Activated T-cell treated with anti-CD3 and anti-CD28 coated beads, Interleukin-2, amount 50 U/mL, for 72 hours (primary cell): ENCODE measurements around the gene SPNS3. TPM values are rescaled to one million over a fixed set of nuclear protein-coding genes. Genes with fewer than 3 reads are reported as not detected.

Experiments
- ATAC-seq, 2 donors: fragments of 150-1000 bp; cut with Tn5 transposase; replicated peaks in 1 of 2; 2 replicates each; pipeline ENCODE4 v1.10.0; 2021; ENCODE audit warnings: moderate library complexity in 2 of 2, mild to moderate bottlenecking in 1 of 2
- DNase-seq, 2 donors: peaks; one replicate each; pipeline ENCODE4 v3.0.0; 2021 to 2022; ENCODE audit warnings: mixed read lengths in 1 of 2
- H3K27ac Mint-ChIP-seq: one replicate; pipeline ENCODE4 v1.8.0; 2022; ENCODE audit warnings: mild to moderate bottlenecking, moderate library complexity, mixed read lengths
- H3K27me3 Mint-ChIP-seq: one replicate; pipeline ENCODE4 v1.8.0; 2022; ENCODE audit warnings: low read depth, mixed read lengths
- H3K36me3 Mint-ChIP-seq, 2 donors: one replicate each; pipeline ENCODE4 v1.8.0; 2022; ENCODE audit warnings: mixed read lengths in 2 of 2, mild to moderate bottlenecking in 1 of 2; ENCODE audit not compliant: insufficient read depth in 2 of 2
- H3K4me1 Mint-ChIP-seq: one replicate; pipeline ENCODE4 v1.8.0; 2022; ENCODE audit warnings: low read depth, mixed read lengths
- H3K4me3 Mint-ChIP-seq, 2 donors: one replicate each; pipeline ENCODE4 v1.8.0; 2022; ENCODE audit warnings: mild to moderate bottlenecking in 2 of 2, mixed read lengths in 2 of 2, moderate library complexity in 2 of 2
- H3K9me3 Mint-ChIP-seq, 2 donors: one replicate each; pipeline ENCODE4 v1.8.0; 2022; ENCODE audit warnings: mixed read lengths in 2 of 2
- total RNA-seq, 2 donors: library from RNA; stranded (reverse); gene quantifications; one replicate each; pipeline ENCODE4 v1.2.3, GENCODE V29; 2022

Gene SPNS3
- total RNA-seq, 2 donors from 2014 or later: 42.1 to 44.9 TPM

DNA sequence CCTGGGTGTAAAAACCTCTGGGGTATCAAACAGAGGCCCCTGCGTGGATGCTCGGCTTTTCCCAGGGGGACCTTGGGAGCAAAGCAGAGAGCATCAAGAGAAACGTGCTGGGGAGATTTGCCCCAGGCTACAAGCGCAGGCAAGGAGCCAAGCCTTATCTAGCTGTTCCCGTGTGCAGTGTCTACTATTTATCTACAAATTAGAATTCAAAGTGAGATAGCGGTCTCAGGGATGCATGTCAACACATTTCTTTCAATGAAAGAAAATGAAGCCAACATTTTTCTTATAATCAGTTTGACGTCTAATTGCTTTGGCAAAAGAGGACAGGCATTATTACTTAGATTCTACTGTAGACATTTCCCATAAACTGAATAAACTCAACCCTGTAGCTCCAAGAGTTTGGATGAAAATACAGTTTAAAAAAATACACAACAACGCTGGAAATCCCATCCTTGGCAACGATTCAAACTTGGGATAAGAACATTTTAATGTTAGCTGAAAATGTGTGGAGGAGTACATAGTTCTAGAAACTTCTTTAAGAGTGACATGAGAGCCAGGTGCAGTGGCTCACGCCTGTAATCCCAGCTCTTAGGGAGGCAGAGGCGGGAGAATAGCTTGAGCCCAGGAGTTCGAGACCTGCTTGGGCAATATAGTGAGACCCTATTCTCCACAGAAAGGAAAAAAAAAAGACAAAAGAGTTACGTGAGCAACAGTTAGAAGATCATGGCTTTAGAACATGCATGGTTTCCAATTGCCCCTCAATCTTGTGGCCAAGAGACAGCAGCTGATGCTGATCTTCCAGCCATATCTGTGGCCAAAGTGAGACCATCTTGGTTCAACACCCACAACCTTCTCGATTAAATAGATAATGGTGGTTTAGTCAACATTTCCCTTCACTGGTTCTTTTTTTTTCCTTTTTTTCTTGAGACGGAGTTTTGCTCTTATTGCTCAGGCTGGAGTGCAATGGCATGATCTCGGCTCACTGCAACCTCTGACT is 7.2 kb downstream of the SPNS3 start:
- ATAC-seq: no peak
- Mint-ChIP-seq H3K36me3 (no peaks in the 10 kb centered on the region), H3K4me3 (no peak overlapping the region), H3K27ac (no peak overlapping the region), H3K27me3 (no peaks in the 10 kb centered on the region), H3K9me3 (no peaks in the 10 kb centered on the region), H3K4me1 (peaks cover 8% of the 10 kb centered on the region)
- no peak for DNase-seq

DNA sequence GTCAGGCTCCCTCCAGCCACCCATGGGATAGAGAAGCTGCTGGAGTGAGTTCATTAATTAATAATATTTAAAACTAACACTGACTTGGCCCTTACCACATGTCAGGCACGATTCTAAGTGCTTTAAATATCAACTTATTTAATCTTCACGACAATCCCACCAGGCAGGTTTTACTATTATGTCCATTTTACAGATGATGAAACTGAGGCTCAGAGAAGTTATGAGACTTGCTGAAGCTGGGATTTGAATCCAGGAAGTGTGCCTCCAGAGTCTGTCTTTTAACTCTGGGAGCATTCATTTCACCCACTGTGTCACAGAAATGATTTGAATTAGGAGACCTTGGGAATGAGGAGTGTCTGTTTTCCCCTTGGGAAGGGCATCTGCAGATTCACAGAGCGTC is 8.8 kb downstream of the SPNS3 start:
- ATAC-seq: no peak
- H3K27ac Mint-ChIP-seq: no peak overlapping the region

DNA sequence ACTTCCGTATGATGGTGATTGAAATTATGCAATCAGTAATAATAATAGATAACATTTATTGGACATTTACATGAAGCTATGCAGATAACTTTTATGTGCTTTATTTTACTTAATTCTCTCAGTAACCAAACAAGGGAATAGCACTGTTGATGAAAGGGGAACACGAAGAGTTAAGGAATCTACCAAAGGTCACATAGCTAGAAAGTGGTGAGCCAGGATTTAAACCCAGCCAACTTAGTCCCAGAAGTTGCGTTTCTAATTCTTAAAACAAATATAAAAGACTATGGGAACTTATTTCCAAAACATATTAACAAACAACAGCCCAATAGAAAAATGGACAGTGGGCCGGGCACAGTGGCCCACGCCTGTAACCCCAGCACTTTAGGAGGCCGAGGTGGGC is 9.7 kb downstream of the SPNS3 start:
- Mint-ChIP-seq H3K27me3 (no peaks in the 10 kb centered on the region), H3K9me3 (no peaks in the 10 kb centered on the region), H3K27ac (no peak overlapping the region), H3K4me3 (no peak overlapping the region), H3K36me3 (no peaks in the 10 kb centered on the region), H3K4me1 (no peaks in the 10 kb centered on the region)
- ATAC-seq: no peak
- DNase-seq: no peak

More for the DNA sequence above, 8.8 kb downstream of the SPNS3 start:
- no peaks in the 10 kb centered on the region for H3K27me3 Mint-ChIP-seq
- no peaks in the 10 kb centered on the region for H3K4me1 Mint-ChIP-seq
- H3K36me3 Mint-ChIP-seq: no peaks in the 10 kb centered on the region
- no peak overlapping the region for H3K4me3 Mint-ChIP-seq
- no peaks in the 10 kb centered on the region for H3K9me3 Mint-ChIP-seq
- no peak for DNase-seq

DNA sequence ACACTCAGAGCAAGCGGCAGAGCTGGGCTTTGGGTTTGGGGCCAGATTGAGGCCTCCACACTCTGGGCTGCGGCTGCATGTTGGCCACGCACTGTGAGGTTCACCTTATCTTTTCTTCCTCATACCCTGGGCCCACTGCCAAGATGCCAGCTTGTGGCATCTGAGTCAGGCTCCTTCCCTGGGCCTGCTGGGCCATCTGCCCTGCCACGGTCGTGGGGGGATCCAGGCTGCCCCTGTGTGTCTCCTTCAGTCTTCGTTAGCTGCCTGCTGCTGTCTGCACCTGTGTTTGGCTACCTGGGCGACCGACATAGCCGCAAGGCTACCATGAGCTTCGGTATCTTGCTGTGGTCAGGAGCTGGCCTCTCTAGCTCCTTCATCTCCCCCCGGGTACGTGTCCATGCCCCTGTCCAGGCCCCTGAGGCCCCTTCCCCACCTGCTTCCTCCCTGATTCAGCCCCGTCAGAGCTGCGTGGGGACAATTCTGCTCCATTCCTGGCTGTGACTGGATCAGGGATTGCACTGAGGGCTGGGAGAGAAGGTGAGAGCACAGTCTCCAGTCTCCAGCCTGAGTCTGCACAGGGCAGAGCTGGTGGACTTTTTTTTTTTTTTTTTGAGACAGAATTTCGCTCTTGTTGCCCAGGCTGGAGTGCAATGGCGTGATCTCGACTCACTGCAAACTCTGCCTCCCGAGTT is 11.2 kb downstream of the SPNS3 start:
- DNase-seq (no peak), ATAC-seq (no peak)
- no peaks in the 10 kb centered on the region for H3K36me3 Mint-ChIP-seq
- no peaks in the 10 kb centered on the region for H3K4me1 Mint-ChIP-seq
- no peak overlapping the region for H3K27ac Mint-ChIP-seq
- no peaks in the 10 kb centered on the region for H3K27me3 Mint-ChIP-seq
- H3K9me3 Mint-ChIP-seq: no peaks in the 10 kb centered on the region
- no peak overlapping the region for H3K4me3 Mint-ChIP-seq

DNA sequence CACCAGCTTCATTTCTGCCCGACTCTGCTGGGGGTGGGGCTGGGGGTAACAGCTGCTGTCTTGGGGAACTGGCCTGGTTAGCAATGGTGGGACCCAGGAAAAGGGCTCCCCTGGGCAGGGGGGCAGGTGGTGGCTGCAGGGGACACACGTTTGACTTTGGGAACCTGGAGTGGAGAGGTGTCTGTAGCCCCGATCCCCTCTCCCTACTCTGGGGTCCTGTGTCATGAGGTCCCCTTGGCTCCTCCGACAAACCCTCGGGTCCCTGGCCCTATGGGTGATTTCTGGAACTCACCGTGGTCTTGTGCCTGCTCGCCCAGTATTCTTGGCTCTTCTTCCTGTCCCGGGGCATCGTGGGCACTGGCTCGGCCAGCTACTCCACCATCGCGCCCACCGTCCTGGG is 12.0 kb downstream of the SPNS3 start:
- no peaks in the 10 kb centered on the region for H3K4me1 Mint-ChIP-seq
- H3K27me3 Mint-ChIP-seq: no peaks in the 10 kb centered on the region
- H3K27ac Mint-ChIP-seq: no peak overlapping the region
- no peaks in the 10 kb centered on the region for H3K9me3 Mint-ChIP-seq
- H3K4me3 Mint-ChIP-seq: no peak overlapping the region
- no peaks in the 10 kb centered on the region for H3K36me3 Mint-ChIP-seq
- ATAC-seq: no peak
- no peak for DNase-seq

DNA sequence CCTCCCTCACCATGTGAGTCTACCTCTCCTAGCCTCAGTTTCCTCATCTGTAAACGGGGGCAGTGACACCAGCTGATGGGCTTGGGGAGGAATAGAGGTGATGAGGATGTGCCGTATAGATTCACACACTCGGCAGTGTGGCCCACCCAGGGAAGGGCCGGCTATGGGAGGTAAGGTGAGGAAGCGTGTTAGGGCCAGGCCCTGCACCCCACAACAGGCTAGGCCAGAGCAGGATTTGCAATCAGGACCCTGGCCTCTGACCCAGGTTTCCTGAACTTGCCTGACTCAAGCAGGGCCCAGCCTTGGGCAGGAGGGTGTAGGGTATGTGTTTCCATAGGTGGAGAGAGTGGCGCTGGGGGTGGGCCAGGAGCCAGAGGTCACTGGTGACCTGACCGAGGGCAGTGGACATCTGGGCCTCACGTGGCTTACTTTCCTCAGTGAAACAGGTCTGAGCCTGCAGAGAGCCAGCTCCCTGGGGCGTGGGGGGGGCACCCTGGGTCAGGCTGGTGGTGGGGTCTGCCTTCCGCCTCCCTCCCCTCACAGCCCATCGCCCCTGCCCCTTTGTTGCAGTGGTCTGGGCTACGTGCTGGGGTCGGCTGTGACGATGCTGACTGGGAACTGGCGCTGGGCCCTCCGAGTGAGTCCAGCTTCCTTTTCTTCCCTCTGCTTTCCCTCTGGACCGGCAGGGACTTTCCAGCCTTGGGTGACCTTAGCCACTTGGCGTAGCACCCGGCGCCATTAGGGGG is 12.8 kb downstream of the SPNS3 start:
- Mint-ChIP-seq H3K27ac (no peak overlapping the region), H3K9me3 (no peaks in the 10 kb centered on the region), H3K4me3 (no peak overlapping the region), H3K4me1 (no peaks in the 10 kb centered on the region), H3K27me3 (no peaks in the 10 kb centered on the region), H3K36me3 (no peaks in the 10 kb centered on the region)
- ATAC-seq (no peak), DNase-seq (no peak)

DNA sequence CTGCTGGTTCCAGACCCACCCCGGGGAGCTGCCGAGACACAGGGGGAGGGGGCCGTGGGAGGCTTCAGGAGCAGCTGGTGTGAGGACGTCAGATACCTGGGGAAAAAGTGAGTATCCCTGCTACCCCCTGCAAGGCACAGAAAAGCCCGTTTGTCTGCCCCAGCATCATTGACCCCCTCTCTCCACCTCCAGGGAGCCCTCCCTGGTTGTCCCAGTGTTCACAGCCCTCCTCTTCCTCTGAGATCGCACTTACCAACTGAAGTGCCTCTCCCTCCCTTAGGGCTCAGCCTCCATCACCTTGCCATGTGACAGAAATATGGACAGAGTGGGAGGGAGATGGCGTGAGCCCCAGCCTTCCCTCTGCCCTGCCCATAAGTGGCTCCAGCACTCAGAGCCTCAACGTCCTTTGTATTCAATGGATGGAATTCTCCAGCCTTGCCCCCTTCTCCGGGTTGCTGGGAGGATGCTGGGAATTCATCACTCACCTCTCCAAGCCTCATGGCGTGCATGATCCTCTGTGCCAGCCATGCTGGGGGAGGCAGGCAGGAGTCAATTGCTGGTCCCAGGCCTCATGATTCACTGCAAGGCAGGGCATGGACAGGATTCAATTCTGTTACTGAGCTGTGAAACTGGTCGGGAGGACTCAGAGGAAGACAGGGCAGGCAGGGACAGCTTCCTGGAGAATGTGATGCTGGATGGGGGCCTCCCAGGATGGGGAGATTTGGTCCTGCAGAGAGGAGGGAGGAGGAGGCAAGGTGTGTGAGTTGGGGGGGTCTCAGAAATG is 14.6 kb downstream of the SPNS3 start:
- Mint-ChIP-seq H3K27me3 (no peaks in the 10 kb centered on the region), H3K4me3 (no peak overlapping the region), H3K27ac (no peak overlapping the region), H3K9me3 (no peaks in the 10 kb centered on the region), H3K36me3 (no peaks in the 10 kb centered on the region), H3K4me1 (no peaks in the 10 kb centered on the region)
- no peak for ATAC-seq
- DNase-seq: no peak

DNA sequence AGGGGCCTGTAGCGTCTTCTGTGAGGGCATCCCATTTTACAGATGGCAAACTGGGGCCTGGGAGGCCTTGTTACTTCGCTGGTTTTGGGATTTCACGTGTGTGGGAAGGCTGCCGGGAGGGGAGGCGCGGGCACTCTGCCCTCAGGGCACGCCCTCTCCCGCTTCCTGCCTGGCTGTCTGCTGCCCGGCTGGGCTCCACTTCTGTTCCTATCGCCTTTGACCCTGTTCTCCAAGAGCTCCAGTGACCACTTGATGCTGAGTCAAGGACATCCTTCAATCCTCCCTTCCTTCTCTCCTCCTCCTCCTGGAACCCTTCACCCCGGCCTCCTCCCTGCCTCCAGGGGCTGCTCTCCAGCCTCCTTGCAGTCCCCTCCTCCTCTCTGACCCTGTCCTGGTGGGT is 16.0 kb downstream of the SPNS3 start:
- Mint-ChIP-seq H3K36me3 (peaks cover 0 to 3% of the 10 kb centered on the region in 2 donors), H3K27ac (no peak overlapping the region), H3K4me3 (no peak overlapping the region), H3K27me3 (no peaks in the 10 kb centered on the region), H3K4me1 (no peaks in the 10 kb centered on the region), H3K9me3 (no peaks in the 10 kb centered on the region)
- ATAC-seq (no peak), DNase-seq (no peak)

DNA sequence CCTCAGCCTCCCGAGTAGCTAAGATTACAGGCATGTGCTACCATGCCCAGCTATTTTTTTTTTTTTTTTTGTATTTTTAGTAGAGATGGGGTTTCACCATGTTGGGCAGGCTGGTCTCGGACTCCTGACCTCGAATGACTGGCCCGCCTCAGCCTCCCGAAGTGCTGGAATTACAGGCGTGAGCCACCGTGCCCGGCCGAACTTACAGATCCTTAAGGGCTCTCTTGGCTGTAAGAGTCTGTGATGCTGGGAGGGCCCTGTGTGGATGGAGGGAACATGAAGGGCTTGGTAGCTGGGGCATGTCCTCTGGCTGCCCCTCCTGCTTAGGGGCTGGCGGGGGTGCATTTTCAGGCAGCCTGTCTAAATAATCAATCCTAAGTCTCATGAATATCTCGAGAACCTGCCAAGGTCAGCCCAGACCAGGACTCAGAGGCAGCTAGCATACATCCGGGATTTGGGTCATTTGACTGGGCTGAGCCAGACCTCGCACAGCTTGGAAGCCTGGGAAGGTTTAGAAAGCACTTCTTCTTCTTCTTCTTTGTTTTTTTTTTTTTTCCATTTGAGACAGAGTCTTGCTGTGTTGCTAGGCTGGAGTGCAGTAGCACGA is 17.1 kb downstream of the SPNS3 start:
- ATAC-seq: no peak
- no peak for DNase-seq
- peaks cover 0 to 3% of the 10 kb centered on the region in 2 donors for H3K36me3 Mint-ChIP-seq
- H3K4me1 Mint-ChIP-seq: no peaks in the 10 kb centered on the region
- H3K4me3 Mint-ChIP-seq: no peak overlapping the region
- no peaks in the 10 kb centered on the region for H3K9me3 Mint-ChIP-seq
- H3K27ac Mint-ChIP-seq: no peak overlapping the region
- H3K27me3 Mint-ChIP-seq: no peaks in the 10 kb centered on the region

DNA sequence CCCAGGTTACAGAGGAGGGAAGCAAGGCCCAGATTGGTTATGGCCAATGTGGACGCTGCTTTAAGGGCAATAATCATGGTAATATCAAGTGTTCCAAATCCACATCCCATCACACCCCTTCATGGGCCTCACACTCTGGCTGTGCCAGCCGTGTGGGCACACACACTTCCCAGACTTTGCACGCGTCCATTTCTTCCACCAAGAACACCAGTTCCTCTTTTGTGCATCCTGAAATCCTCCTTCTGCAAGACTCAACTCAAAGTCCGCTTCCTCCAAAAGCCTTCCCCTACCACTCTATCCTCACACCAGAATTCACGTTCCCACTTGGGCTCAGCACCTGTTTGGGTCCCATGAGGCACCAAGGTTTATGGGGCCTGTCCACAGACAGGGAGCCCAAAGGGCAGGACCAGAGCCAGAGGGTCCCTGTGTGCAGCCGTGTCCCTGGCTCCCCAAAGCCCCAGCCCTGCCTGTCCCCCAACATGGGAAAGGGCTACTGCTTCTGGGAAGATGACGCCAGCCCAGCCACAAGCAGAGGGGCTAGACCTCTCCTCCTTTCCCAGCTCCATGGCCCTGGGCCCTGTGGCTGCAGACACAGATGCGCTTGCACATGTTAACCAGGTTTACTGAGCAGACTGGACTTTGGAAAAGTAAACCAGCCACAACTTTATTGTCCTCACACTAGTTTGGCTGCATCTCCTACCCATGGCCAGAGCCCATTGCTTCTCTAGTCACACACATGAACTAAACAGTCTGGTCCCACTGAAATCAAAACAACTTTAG is 20.3 kb downstream of the SPNS3 start:
- no peak overlapping the region for H3K27ac Mint-ChIP-seq
- ATAC-seq (no peak), DNase-seq (no peak)
- H3K36me3 Mint-ChIP-seq: peaks cover 0 to 3% of the 10 kb centered on the region in 2 donors
- H3K4me3 Mint-ChIP-seq: no peak overlapping the region
- H3K27me3 Mint-ChIP-seq: no peaks in the 10 kb centered on the region
- H3K4me1 Mint-ChIP-seq: no peaks in the 10 kb centered on the region
- no peaks in the 10 kb centered on the region for H3K9me3 Mint-ChIP-seq

DNA sequence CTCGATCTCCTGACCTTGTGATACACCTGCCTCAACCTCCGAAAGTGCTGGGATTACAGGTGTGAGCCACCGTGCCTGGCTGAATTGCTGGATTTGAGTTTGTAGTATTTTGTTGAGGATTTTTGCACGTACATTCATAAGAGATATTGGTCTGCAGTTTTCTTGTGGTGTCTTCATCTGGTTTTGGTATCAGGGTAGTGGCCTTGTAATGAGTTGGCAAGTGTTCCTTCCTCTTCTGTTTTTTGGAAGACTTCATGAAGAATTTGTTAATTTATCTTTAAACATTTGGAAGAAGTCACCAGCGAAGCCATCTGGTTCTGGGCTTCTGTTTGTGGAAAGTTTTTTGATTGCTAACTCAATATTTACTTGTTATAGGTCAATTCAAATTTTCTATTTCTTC is 26.9 kb downstream of the SPNS3 start:
- H3K9me3 Mint-ChIP-seq: peaks cover 3 to 15% of the 10 kb centered on the region in 2 donors
- ATAC-seq (no peak), DNase-seq (no peak)
- peaks cover 11 to 18% of the 10 kb centered on the region in 2 donors for H3K36me3 Mint-ChIP-seq
- H3K27me3 Mint-ChIP-seq: no peaks in the 10 kb centered on the region
- H3K27ac Mint-ChIP-seq: no peak overlapping the region
- H3K4me1 Mint-ChIP-seq: no peaks in the 10 kb centered on the region
- H3K4me3 Mint-ChIP-seq: no peak overlapping the region
